Neural progenitor cell (in vitro differentiated cells): ENCODE data around the gene PSMD6. TPM values are rescaled to one million over a fixed set of nuclear protein-coding genes. Genes with fewer than 3 reads are reported as not detected.

Source experiments
- DNase-seq: peaks from one replicate; pipeline ENCODE4 v3.0.0-alpha.2; 2016; ENCODE audit warnings: low spot score
- H2AFZ ChIP-seq: fragments of 200-600 bp; sonication (generic); replicated peaks from 2 replicates; pipeline ENCODE4 v1.6.1; 2016; ENCODE audit warnings: antibody characterized with exemption
- H3F3A ChIP-seq: fragments of 200-600 bp; sonication (generic); 2 replicates; pipeline ENCODE4 v1.6.1; 2016; ENCODE audit warnings: antibody characterized with exemption, low read depth
- H3K27ac ChIP-seq: fragments of 200-600 bp; sonication (generic); 2 replicates; pipeline ENCODE4 v1.5.1; 2016; ENCODE audit warnings: mild to moderate bottlenecking
- H3K27me3 ChIP-seq: fragments of 200-600 bp; sonication (generic); 2 replicates; pipeline ENCODE4 v1.6.1; 2016; ENCODE audit warnings: mild to moderate bottlenecking, moderate library complexity
- H3K36me3 ChIP-seq: fragments of 200-600 bp; sonication (generic); 2 replicates; pipeline ENCODE4 v1.5.1; 2016
- H3K4me1 ChIP-seq: fragments of 200-600 bp; sonication (generic); 2 replicates; pipeline ENCODE4 v1.6.1; 2016; ENCODE audit warnings: mixed run types
- H3K4me2 ChIP-seq: fragments of 200-600 bp; sonication (generic); 2 replicates; pipeline ENCODE4 v1.6.1; 2016
- H3K4me3 ChIP-seq: fragments of 200-600 bp; sonication (generic); 2 replicates; pipeline ENCODE4 v1.5.1; 2016
- H3K79me2 ChIP-seq: fragments of 200-600 bp; sonication (generic); 2 replicates; pipeline ENCODE4 v1.6.1; 2016; ENCODE audit warnings: low read depth
- H3K9ac ChIP-seq: fragments of 200-600 bp; sonication (generic); 2 replicates; pipeline ENCODE4 v1.6.1; 2016
- H3K9me3 ChIP-seq: fragments of 200-600 bp; sonication (generic); 2 replicates; pipeline ENCODE4 v1.5.1; 2016; ENCODE audit warnings: low read depth
- H4K20me1 ChIP-seq: fragments of 200-600 bp; sonication (generic); 2 replicates; pipeline ENCODE4 v1.6.1; 2016; ENCODE audit warnings: low read depth
- H3K27ac Mint-ChIP-seq: 3 replicates; pipeline ENCODE4 v1.8.0; 2021; ENCODE audit warnings: mixed read lengths
- H3K27me3 Mint-ChIP-seq: 2 replicates; pipeline ENCODE4 v1.8.0; 2022; ENCODE audit warnings: low read depth, mild to moderate bottlenecking, inconsistent platforms, moderate library complexity, mixed read lengths; ENCODE audit not compliant: insufficient read depth
- H3K36me3 Mint-ChIP-seq: 3 replicates; pipeline ENCODE4 v1.8.0; 2021; ENCODE audit warnings: mixed read lengths
- H3K4me1 Mint-ChIP-seq: 3 replicates; pipeline ENCODE4 v1.8.0; 2021; ENCODE audit warnings: mixed read lengths
- H3K4me3 Mint-ChIP-seq: 3 replicates; pipeline ENCODE4 v1.8.0; 2021; ENCODE audit warnings: mild to moderate bottlenecking, moderate library complexity, mixed read lengths
- H3K9me3 Mint-ChIP-seq: 3 replicates; pipeline ENCODE4 v1.8.0; 2020; ENCODE audit warnings: mixed read lengths
- CTCF ChIP-seq: fragments of 200-600 bp; sonication (generic); IDR thresholded peaks from 2 replicates; pipeline ENCODE4 v1.5.1; 2017; ENCODE audit warnings: antibody characterized with exemption, mild to moderate bottlenecking
- EZH2 ChIP-seq: fragments of 200-600 bp; sonication (generic); IDR thresholded peaks from 2 replicates; pipeline ENCODE4 v1.6.1; 2017; ENCODE audit warnings: antibody characterized with exemption, mild to moderate bottlenecking, moderate library complexity
- EZH2phosphoT487 ChIP-seq: fragments of 200-600 bp; sonication (generic); IDR thresholded peaks from 2 replicates; pipeline ENCODE4 v1.6.1; 2017; ENCODE audit warnings: antibody characterized with exemption
- total RNA-seq: library from RNA; depleted of rRNA; stranded (reverse); fragments of >200 nt; gene quantifications from 2 replicates; pipeline ENCODE4 v1.2.3, GENCODE V29; 2015; ENCODE audit warnings: low replicate concordance

Gene PSMD6
- total RNA-seq, 1 donor from 2014 or later: 141 TPM

DNA sequence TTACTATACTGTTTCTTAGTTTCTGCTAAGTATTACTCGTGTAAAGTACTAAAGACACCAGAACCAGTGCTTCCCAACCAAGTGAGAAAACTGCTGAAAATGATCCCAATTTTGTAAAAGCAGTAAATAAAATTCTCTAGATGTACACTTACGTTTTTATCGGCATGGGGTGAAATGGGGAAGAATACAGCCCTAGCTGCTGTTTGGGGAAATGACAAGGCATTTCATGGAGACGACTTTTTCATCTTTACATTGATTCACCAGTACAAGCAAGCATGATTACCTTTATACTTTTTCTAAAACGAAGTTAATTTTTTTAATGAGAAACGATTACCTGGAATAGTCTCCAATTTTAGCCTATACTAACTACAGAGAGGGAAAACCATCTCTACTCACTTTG is 1.4 kb downstream of the PSMD6 start:
- H4K20me1 ChIP-seq: peaks cover 13% of the 10 kb centered on the region
- peak overlapping the region; percentile 91 for H3K4me3 ChIP-seq
- peak overlapping the region; percentile 97 for H3K4me2 ChIP-seq
- H3K9me3 Mint-ChIP-seq: no peaks in the 10 kb centered on the region
- no peak overlapping the region for H3K9ac ChIP-seq
- no peaks in the 10 kb centered on the region for H3K9me3 ChIP-seq
- no peak overlapping the region for H3K27ac ChIP-seq
- H3K27ac Mint-ChIP-seq: no peak overlapping the region
- H3K27me3 Mint-ChIP-seq: no peaks in the 10 kb centered on the region
- H3K36me3 Mint-ChIP-seq: peaks cover 8% of the 10 kb centered on the region
- H3K4me1 ChIP-seq: peaks cover 9% of the 10 kb centered on the region
- no peak for TF ChIP-seq EZH2phosphoT487
- no peak for TF ChIP-seq EZH2
- no peak for TF ChIP-seq CTCF
- peaks cover 17% of the 10 kb centered on the region for H3K4me1 Mint-ChIP-seq
- H3K27me3 ChIP-seq: no peaks in the 10 kb centered on the region
- peaks cover 22% of the 10 kb centered on the region for H3F3A ChIP-seq
- DNase-seq: no peak
- no peak overlapping the region for H2AFZ ChIP-seq
- H3K4me3 Mint-ChIP-seq: peak overlapping the region; percentile 91
- peaks cover 31% of the 10 kb centered on the region for H3K79me2 ChIP-seq
- H3K36me3 ChIP-seq: peaks cover 9% of the 10 kb centered on the region

GRCh38 chr3:64019879-64020278 is 3.4 kb downstream of the PSMD6 start:
- DNase-seq: no peak
- Histone ChIP-seq H3K9me3 (no peaks in the 10 kb centered on the region), H3K4me2 (no peak overlapping the region), H2AFZ (no peak overlapping the region), H4K20me1 (peaks cover 13% of the 10 kb centered on the region), H3K4me1 (peaks cover 8% of the 10 kb centered on the region), H3K9ac (no peak overlapping the region), H3F3A (peaks cover 25% of the 10 kb centered on the region), H3K79me2 (peaks cover 31% of the 10 kb centered on the region), H3K27ac (no peak overlapping the region), H3K27me3 (no peaks in the 10 kb centered on the region), H3K4me3 (no peak overlapping the region), H3K36me3 (peaks cover 9% of the 10 kb centered on the region)
- H3K4me1 Mint-ChIP-seq: peaks cover 17% of the 10 kb centered on the region
- peaks cover 13% of the 10 kb centered on the region for H3K36me3 Mint-ChIP-seq
- no peaks in the 10 kb centered on the region for H3K27me3 Mint-ChIP-seq
- no peaks in the 10 kb centered on the region for H3K9me3 Mint-ChIP-seq
- H3K4me3 Mint-ChIP-seq: no peak overlapping the region
- no peak overlapping the region for H3K27ac Mint-ChIP-seq
- no peak for TF ChIP-seq CTCF
- no peak for TF ChIP-seq EZH2
- no peak for TF ChIP-seq EZH2phosphoT487

DNA sequence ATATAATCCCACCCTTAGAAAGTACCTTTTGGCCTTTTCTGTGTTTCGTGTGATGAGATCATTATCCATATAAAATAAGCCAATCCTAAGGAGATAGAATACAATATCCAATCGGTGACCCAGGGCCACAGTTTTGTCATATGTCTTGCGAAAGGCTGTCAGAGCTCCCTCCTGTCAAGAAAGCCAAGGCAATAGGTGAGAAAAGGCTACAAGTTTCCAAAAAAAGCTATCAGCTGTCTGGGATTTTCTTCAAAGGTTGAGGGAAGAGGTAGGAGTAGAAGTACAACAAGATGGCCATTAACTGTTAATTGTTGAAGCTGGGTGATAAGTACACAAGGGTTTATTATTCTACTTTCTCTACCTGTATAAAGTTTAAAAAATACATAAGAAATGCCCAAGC is 4.0 kb downstream of the PSMD6 start:
- Histone ChIP-seq H3K79me2 (peaks cover 31% of the 10 kb centered on the region), H3K36me3 (peaks cover 10% of the 10 kb centered on the region), H3K9ac (no peak overlapping the region), H3K4me3 (no peak overlapping the region), H3K9me3 (no peaks in the 10 kb centered on the region), H2AFZ (no peak overlapping the region), H3K27me3 (no peaks in the 10 kb centered on the region), H3K4me1 (peaks cover 8% of the 10 kb centered on the region), H4K20me1 (peaks cover 13% of the 10 kb centered on the region), H3F3A (peaks cover 25% of the 10 kb centered on the region), H3K27ac (no peak overlapping the region), H3K4me2 (no peak overlapping the region)
- Mint-ChIP-seq H3K9me3 (no peaks in the 10 kb centered on the region), H3K4me1 (peaks cover 17% of the 10 kb centered on the region), H3K4me3 (no peak overlapping the region), H3K27me3 (no peaks in the 10 kb centered on the region), H3K27ac (no peak overlapping the region), H3K36me3 (peaks cover 19% of the 10 kb centered on the region)
- no peak for DNase-seq
- no peak for TF ChIP-seq EZH2phosphoT487
- no peak for TF ChIP-seq CTCF
- TF ChIP-seq EZH2: no peak
